Prostate gland (tissue), 2 donors: ENCODE data around the gene SHROOM4. TPM values are rescaled to one million over a fixed set of nuclear protein-coding genes. Genes with fewer than 3 reads are reported as not detected.

Experiments used
- DNase-seq: peaks from one replicate; pipeline ENCODE4 v3.0.0-alpha.2; 2019; ENCODE audit warnings: low spot score
- H3K27ac ChIP-seq, 2 donors: fragments of 200-600 bp; sonication (generic); 2 replicates each; pipeline ENCODE4 v1.5.1; 2017 to 2019
- H3K27me3 ChIP-seq: fragments of 200-600 bp; sonication (generic); replicated peaks from 2 replicates; pipeline ENCODE4 v1.5.1; 2019; ENCODE audit not compliant: insufficient read depth
- H3K36me3 ChIP-seq, 2 donors: fragments of 200-600 bp; sonication (generic); 1 replicate in 1 of 2; 2 replicates in 1 of 2; pipeline versions ENCODE4 v1.5.1 to v1.8.1; 2017 to 2019
- H3K4me1 ChIP-seq: fragments of 200-600 bp; sonication (generic); replicated peaks from 2 replicates; pipeline ENCODE4 v1.5.1; 2019
- H3K4me3 ChIP-seq, 2 donors: fragments of 200-600 bp; sonication (generic); 2 replicates each; pipeline ENCODE4 v1.5.1; 2017 to 2019
- H3K9me3 ChIP-seq: fragments of 200-600 bp; sonication (generic); 2 replicates; pipeline ENCODE4 v1.5.1; 2017
- CTCF ChIP-seq, 4 experiments: fragments of 200-600 bp in 2 of 4; fragments of 450-650 bp in 2 of 4; sonication (generic) in 2 of 4; IDR thresholded peaks; 1 replicate in 3 of 4; 2 replicates in 1 of 4; pipeline ENCODE4 v1.5.1; 2016 to 2019; ENCODE audit warnings: antibody characterized with exemption in 4 of 4, mild to moderate bottlenecking in 2 of 4, moderate library complexity in 2 of 4
- POLR2A ChIP-seq: fragments of 450-650 bp; IDR thresholded peaks from one replicate; pipeline ENCODE4 v1.6.1; 2016; ENCODE audit warnings: antibody characterized with exemption, mild to moderate bottlenecking
- POLR2AphosphoS5 ChIP-seq: sonication (generic); formaldehyde crosslinking; IDR thresholded peaks from one replicate; pipeline ENCODE4 v1.6.1; 2017; ENCODE audit warnings: antibody characterized with exemption
- WGBS: methylation state at CpG from one replicate; pipeline ENCODE4 v1.1.5; 2018; 5-methylcytosine and 5-hydroxymethylcytosine counted together
- intact Hi-C: fragments of 100-400 bp; cut with DNase I; formaldehyde crosslinking; loops from one replicate; pipeline ENCODE4 v1.14.2; 2022
- total RNA-seq, 2 donors: library from RNA; depleted of rRNA; stranded (reverse); fragments of >200 nt; gene quantifications; one replicate each; pipeline ENCODE4 v1.1.0, GENCODE V29; 2016

Gene SHROOM4
- total RNA-seq, 2 donors from 2014 or later, result 6.1 to 7.3 TPM

GRCh38 chrX:50705042-50705441 lies 109.0 kb downstream of the SHROOM4 start:
- intact Hi-C loops, result no loop called here
- no peak for DNase-seq
- Histone ChIP-seq H3K4me3 (no peak overlapping the region), H3K4me1 (no peaks in the 10 kb centered on the region), H3K36me3 (no peaks in the 10 kb centered on the region), H3K27ac (no peak overlapping the region), H3K27me3 (no peaks in the 10 kb centered on the region), H3K9me3 (no peaks in the 10 kb centered on the region)
- TF ChIP-seq POLR2AphosphoS5 (no peak), CTCF (IDR thresholded peaks at IDR 0.05) (no peak), POLR2A (no peak)
- WGBS, result 63% methylated on average over 3 of the region's 3 CpGs

GRCh38 chrX:50704360-50704759 lies 109.6 kb downstream of the SHROOM4 start:
- Histone ChIP-seq H3K27me3 (no peaks in the 10 kb centered on the region), H3K27ac (no peak overlapping the region), H3K9me3 (no peaks in the 10 kb centered on the region), H3K4me3 (no peak overlapping the region), H3K36me3 (no peaks in the 10 kb centered on the region), H3K4me1 (no peaks in the 10 kb centered on the region)
- TF ChIP-seq CTCF (IDR thresholded peaks at IDR 0.05) (no peak), POLR2AphosphoS5 (no peak), POLR2A (no peak)
- no peak for DNase-seq
- 63% methylated on average over 1 of the region's 1 CpG for WGBS
- intact Hi-C loops, result no loop called here

GRCh38 chrX:50700921-50701320 lies 113.1 kb downstream of the SHROOM4 start:
- Histone ChIP-seq H3K27ac (no peak overlapping the region), H3K9me3 (no peaks in the 10 kb centered on the region), H3K4me1 (no peaks in the 10 kb centered on the region), H3K4me3 (no peak overlapping the region), H3K27me3 (no peaks in the 10 kb centered on the region), H3K36me3 (no peaks in the 10 kb centered on the region)
- intact Hi-C loops, result no loop called here
- no peak for DNase-seq
- TF ChIP-seq POLR2A, result no peak
- TF ChIP-seq POLR2AphosphoS5, result no peak
- TF ChIP-seq CTCF (IDR thresholded peaks at IDR 0.05), result no peak
- WGBS, result 70% methylated on average over 3 of the region's 3 CpGs

GRCh38 chrX:50698944-50699343 lies 115.0 kb downstream of the SHROOM4 start:
- no peak for DNase-seq
- no peak overlapping the region for H3K4me3 ChIP-seq
- H3K36me3 ChIP-seq, result no peaks in the 10 kb centered on the region
- H3K27ac ChIP-seq, result no peak overlapping the region
- TF ChIP-seq CTCF (IDR thresholded peaks at IDR 0.05) (no peak), POLR2AphosphoS5 (no peak), POLR2A (no peak)
- no peaks in the 10 kb centered on the region for H3K9me3 ChIP-seq
- 50% methylated on average over 2 of the region's 2 CpGs for WGBS
- H3K4me1 ChIP-seq, result no peaks in the 10 kb centered on the region
- no peaks in the 10 kb centered on the region for H3K27me3 ChIP-seq
- intact Hi-C loops, result loop anchor here (10.0 kb wide), 1 partner anchor 206 kb away; no protein-coding TSS in a partner anchor

GRCh38 chrX:50697691-50698090 lies 116.3 kb downstream of the SHROOM4 start:
- Histone ChIP-seq H3K4me3 (no peak overlapping the region), H3K27me3 (no peaks in the 10 kb centered on the region), H3K36me3 (no peaks in the 10 kb centered on the region), H3K4me1 (no peaks in the 10 kb centered on the region), H3K9me3 (no peaks in the 10 kb centered on the region), H3K27ac (no peak overlapping the region)
- intact Hi-C loops, result loop anchor here (10.0 kb wide), 1 partner anchor 207 kb away; no protein-coding TSS in a partner anchor
- TF ChIP-seq POLR2AphosphoS5 (no peak), POLR2A (no peak), CTCF (IDR thresholded peaks at IDR 0.05) (no peak)
- DNase-seq, result no peak
- 10% methylated on average over 2 of the region's 2 CpGs for WGBS
